ENCODE results near the gene DLL1.

The DLL1 gene

GRCh38 chr6:170283212-170284081, 7.4 kb downstream of the DLL1 start:
- DNase-seq, result no peak
- ATAC-seq, result no peak

GRCh38 chr6:170282512-170283158, 8.2 kb downstream of the DLL1 start:
- ATAC-seq (no peak), DNase-seq (no peak)

GRCh38 chr6:170281331-170282292, 9.3 kb downstream of the DLL1 start:
- DNase-seq (no peak), ATAC-seq (no peak)

- DNase-seq (no peak), ATAC-seq (no peak)
These were observed 10.2 kb downstream of the DLL1 start for GRCh38 chr6:170280689-170281045.

GRCh38 chr6:170279977-170280688, 10.7 kb downstream of the DLL1 start:
- DNase-seq (no peak), ATAC-seq (peak; percentile 47)

- DNase-seq, result no peak
- no peak for ATAC-seq
These were observed 11.5 kb downstream of the DLL1 start for GRCh38 chr6:170279426-170279825.

GRCh38 chr6:170278743-170279094, 12.2 kb downstream of the DLL1 start:
- no peak for ATAC-seq

GRCh38 chr6:170277893-170278742, 12.8 kb downstream of the DLL1 start:
- ATAC-seq, result peak; percentile 33
- no peak for DNase-seq

More at GRCh38 chr6:170278743-170279094, 12.2 kb downstream of the DLL1 start:
- no peak for DNase-seq

- DNase-seq, result no peak
- ATAC-seq, result no peak
These were observed 14.4 kb downstream of the DLL1 start for GRCh38 chr6:170276369-170277057.

- ATAC-seq (no peak), DNase-seq (no peak)
These were observed 15.9 kb downstream of the DLL1 start for GRCh38 chr6:170274713-170275560.

GRCh38 chr6:170273681-170274080, 17.2 kb downstream of the DLL1 start:
- ATAC-seq (no peak), DNase-seq (no peak)

GRCh38 chr6:170273191-170273590, 17.7 kb downstream of the DLL1 start:
- DNase-seq, result no peak
- no peak for ATAC-seq

GRCh38 chr6:170272341-170273065, 18.4 kb downstream of the DLL1 start:
- no peak for DNase-seq
- ATAC-seq, result no peak

GRCh38 chr6:170271771-170272314, 19.0 kb downstream of the DLL1 start:
- DNase-seq (peak; percentile 80), ATAC-seq (peak; percentile 82)

- DNase-seq (no peak), ATAC-seq (no peak)
These were observed 19.8 kb downstream of the DLL1 start for GRCh38 chr6:170270984-170271593.

- ATAC-seq, result no peak
- DNase-seq, result no peak
These were observed 20.9 kb downstream of the DLL1 start for GRCh38 chr6:170269846-170270541.

- no peak for ATAC-seq
These were observed 21.6 kb downstream of the DLL1 start for GRCh38 chr6:170269151-170269845.

More at GRCh38 chr6:170269151-170269845, 21.6 kb downstream of the DLL1 start:
- no peak for DNase-seq
